A549 treated with DMSO at 1 μM for 4 hours (cell line): ENCODE data around the gene SSMEM1. TPM values are rescaled to one million over a fixed set of nuclear protein-coding genes. Genes with fewer than 3 reads are reported as not detected.

ENCODE experiments used
- total RNA-seq: library from RNA; stranded (reverse); fragments of 200-300 nt; extraction: Qiagen RNA extraction; gene quantifications from 5 replicates; pipeline ENCODE4 v1.2.3, GENCODE V29; 2022; ENCODE audit warnings: low read depth

Gene SSMEM1
- not detected in 5 replicates for total RNA-seq

GRCh38 chr7:130207642-130208041 lies at the start of gene SSMEM1:
SSMEM1 (plus strand) TSS chr7:130207860; CDS start chr7:130207911, 51 bp downstream.

GRCh38 chr7:130205084-130205947 lies 2.3 kb upstream of the SSMEM1 start, which contains the start of gene TMEM209:
TMEM209 (minus strand) TSS chr7:130205406; CDS start chr7:130205375, 31 bp downstream.

Other genes starting within 250 kb of the SSMEM1 start
- gene ZC3HC1, start 156.5 kb upstream of the SSMEM1 start, total RNA-seq, result 26.5 to 29.4 TPM (median 28.1 TPM) in 5 replicates
- gene KLHDC10, start 137.3 kb upstream of the SSMEM1 start, total RNA-seq, result 12.1 to 18.2 TPM (median 16.1 TPM) in 5 replicates
- 15.5 to 18.3 TPM (median 18.2 TPM) in 5 replicates for gene TMEM209, start 2.5 kb upstream of the SSMEM1 start, total RNA-seq
- 0.11 to 0.44 TPM in 2 of 5 replicates, not detected in the others for gene CPA2, start 59.0 kb downstream of the SSMEM1 start, total RNA-seq
- 6.1 to 12.3 TPM (median 8.3 TPM) in 5 replicates for gene CPA4, start 85.3 kb downstream of the SSMEM1 start, total RNA-seq
- gene CPA5, start 137.0 kb downstream of the SSMEM1 start, total RNA-seq, result not detected in 5 replicates
- gene CPA1, start 172.6 kb downstream of the SSMEM1 start, total RNA-seq, result not detected in 5 replicates
- 11.3 to 17.3 TPM (median 15.5 TPM) in 5 replicates for gene CEP41, start 233.2 kb downstream of the SSMEM1 start, total RNA-seq